ENCODE data around the gene UGT1A9.
"Not testable (repeated sequence)": the region's sequence is repeated elsewhere in the genome, so short reads cannot be mapped to it uniquely, and the experiment has no call there.

UGT1A9 gene

GRCh38 chr2:233651430-233651829 lies 20.3 kb upstream of the UGT1A9 start:
- no peak for DNase-seq (ENCODE audit: extremely low read depth, low read depth)
- TF ChIP-seq CTCF (IDR thresholded peaks at IDR 0.05; ENCODE audit: low read depth, low read length), result no peak

GRCh38 chr2:233654501-233654900 lies 17.2 kb upstream of the UGT1A9 start:
- no peak for TF ChIP-seq CTCF (IDR thresholded peaks at IDR 0.05; ENCODE audit: low read depth, low read length)
- no peak for DNase-seq (ENCODE audit: extremely low read depth, low read depth)

GRCh38 chr2:233655043-233655442 lies 16.7 kb upstream of the UGT1A9 start:
- no peak for TF ChIP-seq CTCF (IDR thresholded peaks at IDR 0.05; ENCODE audit: low read depth, low read length)

GRCh38 chr2:233655943-233656342 lies 15.8 kb upstream of the UGT1A9 start:
- not testable (repeated sequence) for DNase-seq (ENCODE audit: extremely low read depth, low read depth)

More at GRCh38 chr2:233655043-233655442, 16.7 kb upstream of the UGT1A9 start:
- DNase-seq (ENCODE audit: extremely low read depth, low read depth), result no peak

- no peak for TF ChIP-seq CTCF (IDR thresholded peaks at IDR 0.05; ENCODE audit: low read depth, low read length)
- no peak for DNase-seq (ENCODE audit: extremely low read depth, low read depth)
These were observed 15.3 kb upstream of the UGT1A9 start for GRCh38 chr2:233656443-233656842.

GRCh38 chr2:233658610-233659009 lies 13.1 kb upstream of the UGT1A9 start:
- DNase-seq (ENCODE audit: extremely low read depth, low read depth), result no peak

GRCh38 chr2:233663911-233664310 lies 7.8 kb upstream of the UGT1A9 start:
- no peak for TF ChIP-seq CTCF (IDR thresholded peaks at IDR 0.05; ENCODE audit: low read depth, low read length)
- DNase-seq (ENCODE audit: extremely low read depth, low read depth), result no peak

More at GRCh38 chr2:233658610-233659009, 13.1 kb upstream of the UGT1A9 start:
- TF ChIP-seq CTCF (IDR thresholded peaks at IDR 0.05; ENCODE audit: low read depth, low read length), result no peak

GRCh38 chr2:233668605-233669260 lies 3.0 kb upstream of the UGT1A9 start:
- DNase-seq (ENCODE audit: extremely low read depth, low read depth), result no peak
- TF ChIP-seq CTCF (IDR thresholded peaks at IDR 0.05; ENCODE audit: low read depth, low read length), result no peak
